22Rv1 (cell line): ENCODE results near the gene ARHGEF10L.

Experiments used
- ZFX ChIP-seq: fragments of 450-650 bp; IDR thresholded peaks from 2 replicates; pipeline ENCODE4 v1.6.1; 2017; ENCODE audit warnings: antibody characterized with exemption, borderline replicate concordance
- TF ChIP-seq, protein P1 (sequence below): fragments of 450-650 bp; IDR thresholded peaks from 2 replicates; pipeline ENCODE4 v1.5.1; 2017; ENCODE audit warnings: mild to moderate bottlenecking

- TF ChIP-seq, protein P1, sequence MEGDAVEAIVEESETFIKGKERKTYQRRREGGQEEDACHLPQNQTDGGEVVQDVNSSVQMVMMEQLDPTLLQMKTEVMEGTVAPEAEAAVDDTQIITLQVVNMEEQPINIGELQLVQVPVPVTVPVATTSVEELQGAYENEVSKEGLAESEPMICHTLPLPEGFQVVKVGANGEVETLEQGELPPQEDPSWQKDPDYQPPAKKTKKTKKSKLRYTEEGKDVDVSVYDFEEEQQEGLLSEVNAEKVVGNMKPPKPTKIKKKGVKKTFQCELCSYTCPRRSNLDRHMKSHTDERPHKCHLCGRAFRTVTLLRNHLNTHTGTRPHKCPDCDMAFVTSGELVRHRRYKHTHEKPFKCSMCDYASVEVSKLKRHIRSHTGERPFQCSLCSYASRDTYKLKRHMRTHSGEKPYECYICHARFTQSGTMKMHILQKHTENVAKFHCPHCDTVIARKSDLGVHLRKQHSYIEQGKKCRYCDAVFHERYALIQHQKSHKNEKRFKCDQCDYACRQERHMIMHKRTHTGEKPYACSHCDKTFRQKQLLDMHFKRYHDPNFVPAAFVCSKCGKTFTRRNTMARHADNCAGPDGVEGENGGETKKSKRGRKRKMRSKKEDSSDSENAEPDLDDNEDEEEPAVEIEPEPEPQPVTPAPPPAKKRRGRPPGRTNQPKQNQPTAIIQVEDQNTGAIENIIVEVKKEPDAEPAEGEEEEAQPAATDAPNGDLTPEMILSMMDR, result no peak
- no peak for TF ChIP-seq ZFX
Observed at GRCh38 chr1:17671314-17671705, 131.8 kb downstream of the ARHGEF10L start.
